ENCODE results near the gene EML4. TPM values are rescaled to one million over a fixed set of nuclear protein-coding genes. Genes with fewer than 3 reads are reported as not detected.

Gene EML4
- total and polyA plus RNA-seq, 2 of the 13 experiments (the other 11 are each of a cell fraction or from before 2014, with no cell fraction given), result 243 to 476 TPM

- TF ChIP-seq ZBTB40 (IDR thresholded peaks at IDR 0.05) (no peak), ZBTB40 (CRISPR knock-in tag; IDR thresholded peaks at IDR 0.05) (0 out of 2 replicates have a peak, but pooled peaks have one; percentile 15), AGO2 (optimal IDR thresholded peaks at IDR 0.05; ENCODE audit: low read depth, low read length) (peak; percentile 83), HES4 (CRISPR knock-in tag; IDR thresholded peaks at IDR 0.05; ENCODE audit: borderline replicate concordance) (no peak), HNF1B (CRISPR knock-in tag; IDR thresholded peaks at IDR 0.05) (0 out of 2 replicates have a peak, but pooled peaks have one; percentile 51), HDAC1 (CRISPR knock-in tag; IDR thresholded peaks at IDR 0.05) (no peak), BRD4 (CRISPR knock-in tag; IDR thresholded peaks at IDR 0.05) (no peak)
- TF ChIP-seq, protein P1, sequence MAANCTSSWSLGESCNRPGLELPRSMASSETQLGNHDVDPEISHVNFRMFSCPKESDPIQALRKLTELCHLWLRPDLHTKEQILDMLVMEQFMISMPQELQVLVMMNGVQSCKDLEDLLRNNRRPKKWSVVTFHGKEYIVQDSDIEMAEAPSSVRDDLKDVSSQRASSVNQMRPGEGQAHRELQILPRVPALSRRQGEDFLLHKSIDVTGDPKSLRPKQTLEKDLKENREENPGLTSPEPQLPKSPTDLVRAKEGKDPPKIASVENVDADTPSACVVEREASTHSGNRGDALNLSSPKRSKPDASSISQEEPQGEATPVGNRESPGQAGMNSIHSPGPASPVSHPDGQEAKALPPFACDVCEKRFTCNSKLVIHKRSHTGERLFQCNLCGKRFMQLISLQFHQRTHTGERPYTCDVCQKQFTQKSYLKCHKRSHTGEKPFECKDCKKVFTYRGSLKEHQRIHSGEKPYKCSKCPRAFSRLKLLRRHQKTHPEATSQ (CRISPR knock-in tag; IDR thresholded peaks at IDR 0.05; ENCODE audit: borderline replicate concordance), result 0 out of 2 replicates have a peak, but pooled peaks have one; percentile 36
- TF ChIP-seq, protein P2, sequence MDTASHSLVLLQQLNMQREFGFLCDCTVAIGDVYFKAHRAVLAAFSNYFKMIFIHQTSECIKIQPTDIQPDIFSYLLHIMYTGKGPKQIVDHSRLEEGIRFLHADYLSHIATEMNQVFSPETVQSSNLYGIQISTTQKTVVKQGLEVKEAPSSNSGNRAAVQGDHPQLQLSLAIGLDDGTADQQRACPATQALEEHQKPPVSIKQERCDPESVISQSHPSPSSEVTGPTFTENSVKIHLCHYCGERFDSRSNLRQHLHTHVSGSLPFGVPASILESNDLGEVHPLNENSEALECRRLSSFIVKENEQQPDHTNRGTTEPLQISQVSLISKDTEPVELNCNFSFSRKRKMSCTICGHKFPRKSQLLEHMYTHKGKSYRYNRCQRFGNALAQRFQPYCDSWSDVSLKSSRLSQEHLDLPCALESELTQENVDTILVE (CRISPR knock-in tag; IDR thresholded peaks at IDR 0.05), result no peak
- TF ChIP-seq, protein P3, sequence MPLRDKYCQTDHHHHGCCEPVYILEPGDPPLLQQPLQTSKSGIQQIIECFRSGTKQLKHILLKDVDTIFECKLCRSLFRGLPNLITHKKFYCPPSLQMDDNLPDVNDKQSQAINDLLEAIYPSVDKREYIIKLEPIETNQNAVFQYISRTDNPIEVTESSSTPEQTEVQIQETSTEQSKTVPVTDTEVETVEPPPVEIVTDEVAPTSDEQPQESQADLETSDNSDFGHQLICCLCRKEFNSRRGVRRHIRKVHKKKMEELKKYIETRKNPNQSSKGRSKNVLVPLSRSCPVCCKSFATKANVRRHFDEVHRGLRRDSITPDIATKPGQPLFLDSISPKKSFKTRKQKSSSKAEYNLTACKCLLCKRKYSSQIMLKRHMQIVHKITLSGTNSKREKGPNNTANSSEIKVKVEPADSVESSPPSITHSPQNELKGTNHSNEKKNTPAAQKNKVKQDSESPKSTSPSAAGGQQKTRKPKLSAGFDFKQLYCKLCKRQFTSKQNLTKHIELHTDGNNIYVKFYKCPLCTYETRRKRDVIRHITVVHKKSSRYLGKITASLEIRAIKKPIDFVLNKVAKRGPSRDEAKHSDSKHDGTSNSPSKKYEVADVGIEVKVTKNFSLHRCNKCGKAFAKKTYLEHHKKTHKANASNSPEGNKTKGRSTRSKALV (CRISPR knock-in tag; IDR thresholded peaks at IDR 0.05), result no peak
Measured at GRCh38 chr2:42335514-42336104, 166.5 kb downstream of the EML4 start (continued).

All from HepG2 (cell line).